SK-N-SH (cell line): ENCODE data around the gene G6PC1. TPM values are rescaled to one million over a fixed set of nuclear protein-coding genes. Genes with fewer than 3 reads are reported as not detected.
"Not testable (repeated sequence)": the region's sequence is repeated elsewhere in the genome, so short reads cannot be mapped to it uniquely, and the experiment has no call there.

Source experiments
- CTCF ChIA-PET: fragments of 300-600, 350-600 bp; formaldehyde crosslinking; extraction: SDS; loops from one replicate; lab custom pipeline; 2021; lab: Yijun Ruan, JAX
- POLR2A ChIA-PET: fragments of 350-600 bp; sonication (Branson Sonifier 250); formaldehyde crosslinking; extraction: SDS; loops from one replicate; lab custom pipeline; 2020; ENCODE audit warnings: antibody characterized with exemption, inconsistent platforms; lab: Yijun Ruan, JAX
- DNase-seq: peaks from one replicate; pipeline ENCODE4 v3.0.0; 2012
- H2AFZ ChIP-seq: fragments of 200-600 bp; sonication (generic); 2 replicates; pipeline ENCODE4 v1.8.1; 2016; ENCODE audit warnings: antibody characterized with exemption, mild to moderate bottlenecking, low read depth
- H3F3A ChIP-seq: fragments of 200-600 bp; sonication (generic); replicated peaks from 2 replicates; pipeline ENCODE3; 2016; ENCODE audit warnings: antibody characterized with exemption, mild to moderate bottlenecking; ENCODE audit not compliant: insufficient read depth
- H3K27ac ChIP-seq, 2 experiments: fragments of 200-500 bp in 1 of 2; fragments of 200-600 bp in 1 of 2; sonication (Bioruptor generic) in 1 of 2; sonication (generic), shearing (Covaris generic) in 1 of 2; 2 replicates each; pipeline versions ENCODE4 v1.5.1 to v1.6.1; 2014 to 2016; ENCODE audit warnings: low read depth in 2 of 2, inconsistent platforms in 1 of 2, low read length in 1 of 2, mild to moderate bottlenecking in 1 of 2, mixed read lengths in 1 of 2
- H3K27me3 ChIP-seq: fragments of 200-600 bp; sonication (generic), shearing (Covaris generic); 2 replicates; pipeline ENCODE4 v1.6.1; 2016; ENCODE audit warnings: mixed run types; ENCODE audit not compliant: insufficient read depth
- H3K36me3 ChIP-seq, 2 experiments: fragments of 200-500 bp in 1 of 2; fragments of 200-600 bp in 1 of 2; sonication (Bioruptor generic) in 1 of 2; sonication (generic) in 1 of 2; replicated peaks in 1 of 2; 2 replicates each; pipeline versions ENCODE3 to v1.5.1; 2014 to 2016; ENCODE audit warnings: low read length in 1 of 2, mild to moderate bottlenecking in 1 of 2; ENCODE audit not compliant: insufficient read depth in 2 of 2, control insufficient read depth in 1 of 2
- H3K4me1 ChIP-seq, 2 experiments: fragments of 200-500 bp in 1 of 2; fragments of 200-600 bp in 1 of 2; sonication (Bioruptor generic) in 1 of 2; sonication (generic), shearing (Covaris generic) in 1 of 2; 2 replicates each; pipeline versions ENCODE4 v1.5.1 to v1.6.1; 2014 to 2016; ENCODE audit warnings: low read depth in 1 of 2, low read length in 1 of 2, mixed run types in 1 of 2; ENCODE audit not compliant: insufficient read depth in 2 of 2, control insufficient read depth in 1 of 2
- H3K4me2 ChIP-seq: fragments of 200-600 bp; sonication (generic), shearing (Covaris generic); 2 replicates; pipeline ENCODE4 v1.6.1; 2017; ENCODE audit warnings: mixed run types
- H3K4me3 ChIP-seq, 2 experiments: fragments of 200-500 bp in 1 of 2; fragments of 200-600 bp in 1 of 2; sonication (Bioruptor generic) in 1 of 2; sonication (generic), shearing (Covaris generic) in 1 of 2; 2 replicates each; pipeline versions ENCODE4 v1.5.1 to v1.8.1; 2014 to 2016; ENCODE audit warnings: low read depth in 2 of 2, inconsistent platforms in 1 of 2, low read length in 1 of 2, mild to moderate bottlenecking in 1 of 2, mixed read lengths in 1 of 2, moderate library complexity in 1 of 2
- H3K79me2 ChIP-seq: fragments of 200-600 bp; sonication (generic); 2 replicates; pipeline ENCODE4 v1.8.1; 2017; ENCODE audit warnings: mild to moderate bottlenecking; ENCODE audit not compliant: insufficient read depth
- H3K9ac ChIP-seq: fragments of 200-600 bp; sonication (generic); 2 replicates; pipeline ENCODE4 v1.6.1; 2017; ENCODE audit warnings: mixed run types
- H3K9me2 ChIP-seq: fragments of 200-600 bp; sonication (generic); 2 replicates; pipeline ENCODE4 v1.6.1; 2017; ENCODE audit warnings: mixed run types
- H3K9me3 ChIP-seq: fragments of 200-600 bp; sonication (generic); 2 replicates; pipeline ENCODE4 v1.6.1; 2017; ENCODE audit warnings: mixed run types, mild to moderate bottlenecking, moderate library complexity
- H4K20me1 ChIP-seq: fragments of 200-600 bp; sonication (generic); 2 replicates; pipeline ENCODE4 v1.6.1; 2017; ENCODE audit warnings: mild to moderate bottlenecking, mixed run types; ENCODE audit not compliant: insufficient read depth
- CHD2 ChIP-seq: fragments of 150-350 bp; IDR thresholded peaks from 2 replicates; pipeline ENCODE4 v1.6.1; 2018; ENCODE audit warnings: low read length; ENCODE audit not compliant: partially characterized antibody
- ELF1 ChIP-seq: IDR thresholded peaks from 2 replicates; pipeline ENCODE4 v1.4.0; 2012
- EP300 ChIP-seq, 2 experiments: IDR thresholded peaks; 2 replicates each; pipeline versions ENCODE4 v1.4.0 to v1.6.1; 2012; ENCODE audit warnings: borderline replicate concordance in 1 of 2, low read depth in 1 of 2, low read length in 1 of 2
- EZH2phosphoT487 ChIP-seq: fragments of 200-600 bp; sonication (generic); IDR thresholded peaks from 2 replicates; pipeline ENCODE4 v1.6.1; 2017; ENCODE audit warnings: low read depth, mixed run types, mild to moderate bottlenecking, antibody characterized with exemption, moderate library complexity, borderline replicate concordance
- FOXJ3 ChIP-seq: sonication (generic); formaldehyde crosslinking; IDR thresholded peaks from 2 replicates; pipeline ENCODE4 v1.5.1; 2020; ENCODE audit warnings: mild to moderate bottlenecking, missing genetic modification reagents
- FOXM1 ChIP-seq: IDR thresholded peaks from 2 replicates; pipeline ENCODE4 v1.4.0; 2012; ENCODE audit warnings: low read depth, mild to moderate bottlenecking
- JUND ChIP-seq: IDR thresholded peaks from 2 replicates; pipeline ENCODE4 v1.4.0; 2012
- MEF2A ChIP-seq: IDR thresholded peaks from 2 replicates; pipeline ENCODE4 v1.4.0; 2012; ENCODE audit warnings: low read depth, borderline replicate concordance
- MXI1 ChIP-seq: IDR thresholded peaks from 2 replicates; pipeline ENCODE4 v1.6.1; 2012; ENCODE audit warnings: mild to moderate bottlenecking, low read depth, low read length, improper control_type of control experiment
- NRF1 ChIP-seq: IDR thresholded peaks from 2 replicates; pipeline ENCODE4 v1.6.1; 2012; ENCODE audit warnings: low read depth, mild to moderate bottlenecking, low read length
- RFX5 ChIP-seq: IDR thresholded peaks from 2 replicates; pipeline ENCODE4 v1.6.1; 2012; ENCODE audit warnings: mild to moderate bottlenecking, improper control_type of control experiment, low read length
- RXRA ChIP-seq: IDR thresholded peaks from 2 replicates; pipeline ENCODE4 v1.4.0; 2012; ENCODE audit warnings: low read depth, mild to moderate bottlenecking, borderline replicate concordance
- SIN3A ChIP-seq: IDR thresholded peaks from 2 replicates; pipeline ENCODE4 v1.6.1; 2012; ENCODE audit warnings: low read depth, mild to moderate bottlenecking, low read length, moderate library complexity, borderline replicate concordance
- WGBS: methylation state at CpG from one replicate; pipeline ENCODE4 v1.1.6; 2017; ENCODE audit warnings: low lambda C conversion rate; 5-methylcytosine and 5-hydroxymethylcytosine counted together
- polyA plus RNA-seq, 3 experiments: library from polyadenylated mRNA; depleted of rRNA; stranded (reverse); fragments of >200 nt; gene quantifications; 2 replicates each; pipeline ENCODE4 v1.2.3, GENCODE V29; 2012
- TF ChIP-seq, protein P1 (sequence below): fragments of 150-350 bp; IDR thresholded peaks from 2 replicates; pipeline ENCODE4 v1.6.1; 2017; ENCODE audit warnings: antibody characterized with exemption, low read length, low read depth, borderline replicate concordance
- TF ChIP-seq, protein P2 (sequence below): IDR thresholded peaks from 2 replicates; pipeline ENCODE4 v1.4.0; 2012; ENCODE audit warnings: low read depth, borderline replicate concordance

G6PC1 gene
- polyA plus RNA-seq, 1 of the 3 experiments (the other 2 are of a cell fraction): not detected

DNA sequence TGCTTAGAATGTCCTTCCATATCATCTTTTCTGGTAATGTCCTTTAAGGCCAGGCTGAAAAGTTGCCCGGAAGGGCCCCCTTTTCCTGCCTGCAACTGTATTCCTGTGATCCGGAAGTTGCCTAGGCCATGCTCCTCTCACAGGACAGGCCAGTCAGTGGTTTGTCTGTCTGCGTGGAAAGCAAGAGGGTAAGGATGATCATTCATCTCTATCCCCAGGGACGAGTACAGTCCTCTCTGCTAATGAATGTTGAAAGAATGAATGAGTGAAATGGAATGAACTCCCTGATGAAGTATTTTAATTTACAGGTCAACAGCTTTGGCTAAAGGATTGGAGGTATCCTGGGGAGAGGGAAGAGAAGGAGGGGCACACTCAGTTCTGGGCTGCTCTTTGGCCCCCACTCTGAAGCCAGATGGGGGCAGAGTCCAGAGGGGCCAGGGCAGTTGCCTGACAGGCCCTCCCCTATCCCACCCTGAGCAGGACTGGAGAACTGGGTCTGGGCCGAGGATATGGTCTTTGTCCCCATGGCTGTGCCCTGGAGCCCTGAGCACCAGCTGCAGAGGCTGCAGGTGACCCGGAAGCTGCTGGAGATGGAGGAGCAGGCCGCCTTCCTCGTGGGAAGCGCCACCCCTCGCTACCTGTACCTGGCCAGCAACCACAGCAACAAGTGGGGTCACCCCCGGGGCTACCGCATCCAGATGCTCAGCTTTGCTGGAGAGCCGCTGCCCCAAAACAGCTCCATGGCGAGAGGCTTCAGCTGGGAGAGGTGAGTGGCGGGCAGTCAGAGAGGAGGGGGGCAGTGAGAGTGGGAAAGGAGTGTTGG is 46.4 kb upstream of the G6PC1 start:
- WGBS: 74% methylated on average over 7 of the region's 15 CpGs

GRCh38 chr17:42855048-42855596 is 45.5 kb upstream of the G6PC1 start:
- Histone ChIP-seq H3K4me1 (no peaks in the 10 kb centered on the region; a peak in 1 of 4 replicates), H3F3A (no peaks in the 10 kb centered on the region), H3K36me3 (no peaks in the 10 kb centered on the region), H3K4me2 (no peak overlapping the region), H3K9ac (no peak overlapping the region), H4K20me1 (no peaks in the 10 kb centered on the region), H3K27me3 (0 out of 2 replicates have a peak, but pooled peaks cover 5% of the 10 kb centered on the region), H3K27ac (no peak overlapping the region), H3K9me3 (no peaks in the 10 kb centered on the region), H3K79me2 (no peaks in the 10 kb centered on the region), H2AFZ (no peak overlapping the region), H3K9me2 (no peaks in the 10 kb centered on the region), H3K4me3 (no peak overlapping the region)
- WGBS: 57% methylated on average over 5 of the region's 8 CpGs
- DNase-seq: no peak
- ChIA-PET CTCF (interaction anchor here (1.2 to 1.7 kb wide), 2 partner anchors 12 to 35 kb away, joined by 4 read pairs; no protein-coding TSS in a partner anchor), POLR2A (interaction anchor here (0.9 kb wide), 1 partner anchor 30 kb away, joined by 5 read pairs; no protein-coding TSS in a partner anchor)
- no peak for TF ChIP-seq ELF1
- TF ChIP-seq MXI1: no peak
- TF ChIP-seq CHD2: no peak
- no peak for TF ChIP-seq EP300 (IDR thresholded peaks at IDR 0.05; ENCODE audit: borderline replicate concordance in 1 of 2, low read depth in 1 of 2, low read length in 1 of 2)
- TF ChIP-seq EZH2phosphoT487: no peak
- no peak for TF ChIP-seq FOXJ3 (CRISPR knock-in tag)

More for the DNA sequence above, 46.4 kb upstream of the G6PC1 start:
- H3K4me1 ChIP-seq: peaks cover 0 to 4% of the 10 kb centered on the region in 2 experiments; a peak in 1 of 4 replicates
- H3K4me3 ChIP-seq: no peak overlapping the region
- H3K27ac ChIP-seq: no peak overlapping the region
- no peaks in the 10 kb centered on the region for H3K9me3 ChIP-seq
- no peak for DNase-seq
- no peak overlapping the region for H2AFZ ChIP-seq
- no peaks in the 10 kb centered on the region for H3F3A ChIP-seq
- H3K36me3 ChIP-seq: no peaks in the 10 kb centered on the region
- no peak overlapping the region for H3K4me2 ChIP-seq
- ChIA-PET CTCF (interaction anchor here (0.6 to 1.7 kb wide), 4 partner anchors 11 to 34 kb away, joined by 3 to 4 read pairs (median 4); partner anchors contain the start of gene BECN1), POLR2A (interaction anchor here (0.9 kb wide), 1 partner anchor 31 kb away, joined by 5 read pairs; no protein-coding TSS in a partner anchor)
- H4K20me1 ChIP-seq: no peaks in the 10 kb centered on the region
- no peak for TF ChIP-seq RFX5
- TF ChIP-seq MEF2A: no peak
- no peak for TF ChIP-seq SIN3A
- no peak for TF ChIP-seq RXRA
- TF ChIP-seq, protein P1, sequence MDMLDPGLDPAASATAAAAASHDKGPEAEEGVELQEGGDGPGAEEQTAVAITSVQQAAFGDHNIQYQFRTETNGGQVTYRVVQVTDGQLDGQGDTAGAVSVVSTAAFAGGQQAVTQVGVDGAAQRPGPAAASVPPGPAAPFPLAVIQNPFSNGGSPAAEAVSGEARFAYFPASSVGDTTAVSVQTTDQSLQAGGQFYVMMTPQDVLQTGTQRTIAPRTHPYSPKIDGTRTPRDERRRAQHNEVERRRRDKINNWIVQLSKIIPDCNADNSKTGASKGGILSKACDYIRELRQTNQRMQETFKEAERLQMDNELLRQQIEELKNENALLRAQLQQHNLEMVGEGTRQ: no peak
- TF ChIP-seq EZH2phosphoT487: no peak
- no peak for TF ChIP-seq MXI1
- no peak for TF ChIP-seq NRF1
- no peak for TF ChIP-seq CHD2
- no peak for TF ChIP-seq FOXM1
- TF ChIP-seq, protein P2, sequence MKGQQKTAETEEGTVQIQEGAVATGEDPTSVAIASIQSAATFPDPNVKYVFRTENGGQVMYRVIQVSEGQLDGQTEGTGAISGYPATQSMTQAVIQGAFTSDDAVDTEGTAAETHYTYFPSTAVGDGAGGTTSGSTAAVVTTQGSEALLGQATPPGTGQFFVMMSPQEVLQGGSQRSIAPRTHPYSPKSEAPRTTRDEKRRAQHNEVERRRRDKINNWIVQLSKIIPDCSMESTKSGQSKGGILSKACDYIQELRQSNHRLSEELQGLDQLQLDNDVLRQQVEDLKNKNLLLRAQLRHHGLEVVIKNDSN: no peak
- TF ChIP-seq FOXJ3 (CRISPR knock-in tag): no peak
- no peak for TF ChIP-seq JUND
- 0 out of 2 replicates have a peak, but pooled peaks cover 5% of the 10 kb centered on the region for H3K27me3 ChIP-seq
- no peaks in the 10 kb centered on the region for H3K79me2 ChIP-seq
- H3K9me2 ChIP-seq: no peaks in the 10 kb centered on the region
- no peak overlapping the region for H3K9ac ChIP-seq

GRCh38 chr17:42856093-42856492 is 44.5 kb upstream of the G6PC1 start:
- H3K36me3 ChIP-seq, H4K20me1 ChIP-seq, H3K4me3 ChIP-seq, DNase-seq, H2AFZ ChIP-seq, H3K79me2 ChIP-seq, H3K27me3 ChIP-seq, H3K4me2 ChIP-seq, H3F3A ChIP-seq, H3K9me3 ChIP-seq, H3K4me1 ChIP-seq, H3K9me2 ChIP-seq, H3K27ac ChIP-seq, POLR2A ChIA-PET, H3K9ac ChIP-seq: not testable (repeated sequence)
- WGBS: 83% methylated on average over 7 of the region's 8 CpGs
- CTCF ChIA-PET: interaction anchor here (1.2 kb wide), 1 partner anchor 13 kb away, joined by 4 read pairs; no protein-coding TSS in a partner anchor
